ENCODE measurements around the gene NOD2. TPM values are rescaled to one million over a fixed set of nuclear protein-coding genes. Genes with fewer than 3 reads are reported as not detected.

The NOD2 gene
- total RNA-seq, 2 experiments from 2014 or later = 6.6 to 9.3 TPM

GRCh38 chr16:50671644-50672260 lies 21.7 kb upstream of the NOD2 start:
- no peaks in the 10 kb centered on the region for H3K27me3 Mint-ChIP-seq
- CTCF ChIA-PET = interaction anchor here (0.7 to 15.5 kb wide), 28 partner anchors 9 to 344 kb away, joined by 3 to 298 read pairs (median 5); partner anchors contain the start of genes CYLD and SNX20
- peaks cover 30% of the 10 kb centered on the region for H3K4me1 Mint-ChIP-seq
- H3K4me3 Mint-ChIP-seq = no peak overlapping the region
- POLR2A ChIA-PET = interaction anchor here (0.6 to 1.4 kb wide), 2 partner anchors 73 to 482 kb away, joined by 3 to 7 read pairs; no protein-coding TSS in a partner anchor
- peaks cover 68% of the 10 kb centered on the region for H3K36me3 Mint-ChIP-seq (ENCODE audit: low read depth)
- DNase-seq = peak; percentile 80
- intact Hi-C loops (cut with DNase I, micrococcal nuclease) = loop anchor here (1.0 to 5.0 kb wide), 3 partner anchors 36 to 135 kb away; no protein-coding TSS in a partner anchor
- peak overlapping the region; percentile 71 for H3K27ac Mint-ChIP-seq
- ATAC-seq = no peak
- H3K9me3 Mint-ChIP-seq (ENCODE audit: low read depth) = peaks cover 17% of the 10 kb centered on the region

DNA sequence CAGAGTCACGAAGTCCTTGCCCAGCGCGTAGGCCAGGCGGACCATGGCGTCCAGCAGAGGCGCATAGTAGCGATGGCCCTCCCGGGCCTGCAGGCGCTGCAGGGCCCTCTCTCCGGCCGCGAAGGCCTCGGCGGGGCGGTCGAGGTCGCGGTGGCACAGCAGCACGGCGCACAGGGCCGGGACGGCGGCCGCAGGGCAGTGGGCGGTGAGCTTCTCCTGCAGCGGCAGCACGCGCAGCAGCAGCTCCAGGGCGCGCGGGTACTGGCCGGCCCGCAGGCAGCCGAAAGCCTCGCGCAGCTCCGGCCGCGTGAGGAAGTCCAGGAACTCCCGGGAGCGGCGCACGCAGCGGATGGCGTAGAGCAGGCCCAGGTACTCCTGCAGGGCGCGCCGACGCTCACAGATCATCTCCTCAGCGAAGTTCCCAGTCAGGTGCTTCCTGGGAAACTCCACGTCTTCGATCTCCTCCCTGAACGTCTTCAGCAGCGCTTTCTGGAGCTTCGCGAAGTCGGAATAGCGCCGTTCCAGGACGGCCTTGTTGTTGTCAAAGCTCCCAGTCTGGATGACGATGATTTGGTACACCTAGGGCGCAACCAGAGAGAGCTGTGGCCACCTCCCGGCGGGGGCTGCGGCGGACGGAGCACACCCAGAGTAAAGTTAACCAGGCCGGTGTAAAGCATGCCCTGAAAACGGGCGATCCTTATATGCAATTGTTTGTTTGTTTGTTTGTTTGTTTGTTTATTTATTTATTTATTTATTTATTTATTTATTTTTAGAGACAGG lies 19.7 kb upstream of the NOD2 start:
- H3K36me3 Mint-ChIP-seq (ENCODE audit: low read depth) = peaks cover 81% of the 10 kb centered on the region
- no peaks in the 10 kb centered on the region for H3K27me3 Mint-ChIP-seq
- intact Hi-C loops (cut with DNase I, micrococcal nuclease) = loop anchor here in 1 of 2 experiments (5.0 kb wide), 1 partner anchor 34 kb away; no protein-coding TSS in a partner anchor
- no peak overlapping the region for H3K27ac Mint-ChIP-seq
- peaks cover 29% of the 10 kb centered on the region for H3K4me1 Mint-ChIP-seq
- H3K9me3 Mint-ChIP-seq (ENCODE audit: low read depth) = peaks cover 17% of the 10 kb centered on the region
- ATAC-seq = no peak
- no peak overlapping the region for H3K4me3 Mint-ChIP-seq
- DNase-seq = no peak
- ChIA-PET POLR2A (interaction anchor here (0.9 kb wide), 1 partner anchor 70 kb away, joined by 3 read pairs; no protein-coding TSS in a partner anchor), CTCF (interaction anchor here (1.3 to 15.5 kb wide), 3 partner anchors 12 to 133 kb away, joined by 3 to 298 read pairs (median 14); no protein-coding TSS in a partner anchor)

GRCh38 chr16:50674831-50675230 lies 18.6 kb upstream of the NOD2 start:
- ATAC-seq (no peak), DNase-seq (no peak)
- Mint-ChIP-seq H3K4me3 (no peak overlapping the region), H3K36me3 (ENCODE audit: low read depth) (peaks cover 91% of the 10 kb centered on the region), H3K4me1 (peaks cover 39% of the 10 kb centered on the region), H3K9me3 (ENCODE audit: low read depth) (peaks cover 17% of the 10 kb centered on the region), H3K27ac (no peak overlapping the region), H3K27me3 (no peaks in the 10 kb centered on the region)
- intact Hi-C loops (cut with DNase I, micrococcal nuclease) = loop anchor here in 1 of 2 experiments (5.0 kb wide), 1 partner anchor 32 kb away; no protein-coding TSS in a partner anchor
- ChIA-PET POLR2A (interaction anchor here (1.0 kb wide), 1 partner anchor 25 kb away, joined by 3 read pairs; no protein-coding TSS in a partner anchor), CTCF (interaction anchor here (0.6 to 15.5 kb wide), 9 partner anchors 9 to 397 kb away, joined by 3 to 298 read pairs (median 5); partner anchors contain the start of gene CYLD)

GRCh38 chr16:50675686-50676610 lies 17.5 kb upstream of the NOD2 start:
- Mint-ChIP-seq H3K36me3 (ENCODE audit: low read depth) (peaks cover 84% of the 10 kb centered on the region), H3K27me3 (no peaks in the 10 kb centered on the region), H3K27ac (peak overlapping the region; percentile 52), H3K4me1 (peaks cover 44% of the 10 kb centered on the region), H3K4me3 (no peak overlapping the region), H3K9me3 (ENCODE audit: low read depth) (peaks cover 17% of the 10 kb centered on the region)
- no peak for DNase-seq
- CTCF ChIA-PET = interaction anchor here (0.6 to 15.5 kb wide), 12 partner anchors 10 to 398 kb away, joined by 3 to 298 read pairs (median 4); partner anchors contain the start of gene CYLD
- intact Hi-C loops (cut with DNase I, micrococcal nuclease) = no loop called here
- no peak for ATAC-seq
- POLR2A ChIA-PET = interaction anchor here (1.0 kb wide), 1 partner anchor 24 kb away, joined by 3 read pairs; no protein-coding TSS in a partner anchor

GRCh38 chr16:50676684-50677225 lies 16.7 kb upstream of the NOD2 start:
- ChIA-PET POLR2A (no interaction called here), CTCF (interaction anchor here (0.6 to 15.5 kb wide), 13 partner anchors 7 to 463 kb away, joined by 3 to 298 read pairs (median 4); no protein-coding TSS in a partner anchor)
- Mint-ChIP-seq H3K9me3 (ENCODE audit: low read depth) (peaks cover 13% of the 10 kb centered on the region), H3K27me3 (no peaks in the 10 kb centered on the region), H3K4me1 (peaks cover 45% of the 10 kb centered on the region), H3K4me3 (no peak overlapping the region), H3K27ac (peak overlapping the region; percentile 52), H3K36me3 (ENCODE audit: low read depth) (peaks cover 76% of the 10 kb centered on the region)
- ATAC-seq (no peak), DNase-seq (no peak)
- intact Hi-C loops (cut with DNase I, micrococcal nuclease) = no loop called here

GRCh38 chr16:50677351-50677750 lies 16.1 kb upstream of the NOD2 start:
- DNase-seq (peak; percentile 49), ATAC-seq (no peak)
- Mint-ChIP-seq H3K4me1 (peaks cover 50% of the 10 kb centered on the region), H3K4me3 (no peak overlapping the region), H3K27ac (peak overlapping the region; percentile 13), H3K36me3 (ENCODE audit: low read depth) (peaks cover 70% of the 10 kb centered on the region), H3K9me3 (ENCODE audit: low read depth) (peaks cover 9% of the 10 kb centered on the region), H3K27me3 (no peaks in the 10 kb centered on the region)
- intact Hi-C loops (cut with DNase I, micrococcal nuclease) = no loop called here
- POLR2A ChIA-PET = no interaction called here
- CTCF ChIA-PET = interaction anchor here (0.6 to 15.5 kb wide), 17 partner anchors 8 to 463 kb away, joined by 3 to 298 read pairs (median 4); partner anchors contain the start of gene CYLD

- CTCF ChIA-PET = interaction anchor here (1.0 to 15.5 kb wide), 13 partner anchors 8 to 308 kb away, joined by 3 to 298 read pairs (median 7); partner anchors contain the start of gene CYLD
- ATAC-seq (no peak), DNase-seq (no peak)
- Mint-ChIP-seq H3K27me3 (no peaks in the 10 kb centered on the region), H3K4me3 (peak overlapping the region; percentile 78), H3K4me1 (peaks cover 61% of the 10 kb centered on the region), H3K36me3 (ENCODE audit: low read depth) (peaks cover 59% of the 10 kb centered on the region), H3K9me3 (ENCODE audit: low read depth) (peaks cover 3% of the 10 kb centered on the region), H3K27ac (peak overlapping the region; percentile 94)
- intact Hi-C loops (cut with DNase I, micrococcal nuclease) = no loop called here
- POLR2A ChIA-PET = interaction anchor here (0.9 to 1.3 kb wide), 2 partner anchors 10 to 66 kb away, joined by 4 to 6 read pairs; no protein-coding TSS in a partner anchor
Measured at GRCh38 chr16:50678531-50678930, 14.9 kb upstream of the NOD2 start.

DNA sequence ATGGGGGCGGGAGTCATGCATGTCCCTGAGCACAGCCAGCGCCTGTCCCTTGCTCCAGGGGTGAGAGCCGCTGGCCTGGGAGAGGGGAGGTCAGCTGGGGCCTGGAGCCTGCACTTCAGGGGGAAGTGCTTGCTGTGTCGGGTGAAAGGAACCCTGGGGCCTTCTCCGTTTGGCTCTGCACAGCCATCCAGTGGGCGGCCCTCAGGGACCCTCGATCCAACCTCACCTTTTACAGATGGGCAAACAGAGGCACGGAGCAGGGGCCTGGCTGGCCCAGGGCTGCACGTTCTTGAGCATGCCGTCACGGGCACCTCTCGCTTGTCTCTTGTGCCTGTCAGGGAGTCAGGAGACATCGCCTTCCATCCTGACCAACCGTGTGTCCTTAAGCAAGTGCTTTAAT lies 14.1 kb upstream of the NOD2 start:
- POLR2A ChIA-PET = interaction anchor here (1.3 kb wide), 1 partner anchor 11 kb away, joined by 6 read pairs; no protein-coding TSS in a partner anchor
- Mint-ChIP-seq H3K9me3 (ENCODE audit: low read depth) (no peaks in the 10 kb centered on the region), H3K4me3 (peak overlapping the region; percentile 78), H3K27ac (peak overlapping the region; percentile 94), H3K4me1 (peaks cover 68% of the 10 kb centered on the region), H3K27me3 (no peaks in the 10 kb centered on the region), H3K36me3 (ENCODE audit: low read depth) (peaks cover 53% of the 10 kb centered on the region)
- no peak for DNase-seq
- ATAC-seq = no peak
- intact Hi-C loops (cut with DNase I, micrococcal nuclease) = no loop called here
- CTCF ChIA-PET = interaction anchor here (1.0 to 15.5 kb wide), 7 partner anchors 8 to 127 kb away, joined by 4 to 298 read pairs (median 11); no protein-coding TSS in a partner anchor

- Mint-ChIP-seq H3K4me3 (peak overlapping the region; percentile 78), H3K27ac (peak overlapping the region; percentile 94), H3K27me3 (no peaks in the 10 kb centered on the region), H3K4me1 (peaks cover 75% of the 10 kb centered on the region), H3K9me3 (ENCODE audit: low read depth) (no peaks in the 10 kb centered on the region), H3K36me3 (ENCODE audit: low read depth) (peaks cover 46% of the 10 kb centered on the region)
- ChIA-PET CTCF (interaction anchor here (0.6 to 2.7 kb wide), 4 partner anchors 8 to 126 kb away, joined by 3 to 37 read pairs (median 12); no protein-coding TSS in a partner anchor), POLR2A (interaction anchor here (1.6 kb wide), 1 partner anchor 17 kb away, joined by 4 read pairs; no protein-coding TSS in a partner anchor)
- intact Hi-C loops (cut with DNase I, micrococcal nuclease) = loop anchor here (2.0 to 5.0 kb wide), 4 partner anchors 13 to 613 kb away; partner anchors contain the start of genes HEATR3 (in 1 of the 2) and TENT4B (in 1 of the 2)
- ATAC-seq (no peak), DNase-seq (no peak)
Measured at GRCh38 chr16:50679676-50680555, 13.5 kb upstream of the NOD2 start.
